ENCODE data around the gene FOXG1.
A peak's percentile ranks its signal among the peaks of the same experiment; 100 is the strongest.

FOXG1 gene

GRCh38 chr14:28766469-28766955 lies at the start of gene FOXG1:
FOXG1 (plus strand) TSS chr14:28766787; CDS start chr14:28767280, 493 bp downstream.
- DNase-seq, result peak; percentile 76

- no peak for DNase-seq
These were observed 47.5 kb upstream of the FOXG1 start for GRCh38 chr14:28719130-28719529.

- DNase-seq, result no peak
These were observed 35.2 kb upstream of the FOXG1 start for GRCh38 chr14:28731358-28731757.

GRCh38 chr14:28742171-28742846 lies 24.3 kb upstream of the FOXG1 start:
- no peak for DNase-seq

- no peak for DNase-seq
These were observed 22.5 kb upstream of the FOXG1 start for GRCh38 chr14:28744126-28744525.

- DNase-seq, result no peak
These were observed 21.4 kb upstream of the FOXG1 start for GRCh38 chr14:28745176-28745575.

- DNase-seq, result no peak
These were observed 20.3 kb upstream of the FOXG1 start for GRCh38 chr14:28746247-28746646.

- peak; percentile 59 for DNase-seq
These were observed 15.0 kb upstream of the FOXG1 start for GRCh38 chr14:28751467-28752058.

- DNase-seq, result no peak
These were observed 12.2 kb upstream of the FOXG1 start for GRCh38 chr14:28754209-28754985.

GRCh38 chr14:28755198-28755815 lies 11.3 kb upstream of the FOXG1 start:
- DNase-seq, result no peak

- no peak for DNase-seq
These were observed 10.7 kb upstream of the FOXG1 start for GRCh38 chr14:28755884-28756268.

GRCh38 chr14:28756269-28756883 lies 10.2 kb upstream of the FOXG1 start:
- no peak for DNase-seq

GRCh38 chr14:28756884-28757570 lies 9.6 kb upstream of the FOXG1 start:
- DNase-seq, result no peak

GRCh38 chr14:28757786-28758185 lies 8.8 kb upstream of the FOXG1 start:
- DNase-seq, result no peak

GRCh38 chr14:28758253-28758884 lies 8.2 kb upstream of the FOXG1 start:
- DNase-seq, result no peak

- no peak for DNase-seq
These were observed 7.5 kb upstream of the FOXG1 start for GRCh38 chr14:28758885-28759652.

- DNase-seq, result no peak
These were observed 6.8 kb upstream of the FOXG1 start for GRCh38 chr14:28759653-28760313.

GRCh38 chr14:28760431-28760996 lies 6.1 kb upstream of the FOXG1 start:
- DNase-seq, result no peak

- no peak for DNase-seq
These were observed 4.9 kb upstream of the FOXG1 start for GRCh38 chr14:28761438-28762291.

Data from NCI-H2029 treated with DMSO at 0.1 percent for 48 hours (cell line).